SH-SY5Y (cell line): ENCODE measurements around the gene TSPYL6.

ENCODE experiments used
- GATA2 ChIP-seq: IDR thresholded peaks from 2 replicates; pipeline ENCODE4 v1.6.1; 2011; ENCODE audit warnings: mild to moderate bottlenecking, low read depth, low read length
- GATA3 ChIP-seq: IDR thresholded peaks from 2 replicates; pipeline ENCODE4 v1.6.1; 2011; ENCODE audit warnings: low read depth, mild to moderate bottlenecking, low read length, moderate library complexity

- TF ChIP-seq GATA2, result no peak
- TF ChIP-seq GATA3, result no peak
Observed at GRCh38 chr2:54204476-54204875, 51.6 kb downstream of the TSPYL6 start.
